ENCODE results near the gene TMEM80. TPM values are rescaled to one million over a fixed set of nuclear protein-coding genes. Genes with fewer than 3 reads are reported as not detected.

The TMEM80 gene
- total and polyA plus RNA-seq, 2 of the 8 experiments (the other 6 are each of a cell fraction or from before 2014, with no cell fraction given) = 8.0 to 16.3 TPM

DNA sequence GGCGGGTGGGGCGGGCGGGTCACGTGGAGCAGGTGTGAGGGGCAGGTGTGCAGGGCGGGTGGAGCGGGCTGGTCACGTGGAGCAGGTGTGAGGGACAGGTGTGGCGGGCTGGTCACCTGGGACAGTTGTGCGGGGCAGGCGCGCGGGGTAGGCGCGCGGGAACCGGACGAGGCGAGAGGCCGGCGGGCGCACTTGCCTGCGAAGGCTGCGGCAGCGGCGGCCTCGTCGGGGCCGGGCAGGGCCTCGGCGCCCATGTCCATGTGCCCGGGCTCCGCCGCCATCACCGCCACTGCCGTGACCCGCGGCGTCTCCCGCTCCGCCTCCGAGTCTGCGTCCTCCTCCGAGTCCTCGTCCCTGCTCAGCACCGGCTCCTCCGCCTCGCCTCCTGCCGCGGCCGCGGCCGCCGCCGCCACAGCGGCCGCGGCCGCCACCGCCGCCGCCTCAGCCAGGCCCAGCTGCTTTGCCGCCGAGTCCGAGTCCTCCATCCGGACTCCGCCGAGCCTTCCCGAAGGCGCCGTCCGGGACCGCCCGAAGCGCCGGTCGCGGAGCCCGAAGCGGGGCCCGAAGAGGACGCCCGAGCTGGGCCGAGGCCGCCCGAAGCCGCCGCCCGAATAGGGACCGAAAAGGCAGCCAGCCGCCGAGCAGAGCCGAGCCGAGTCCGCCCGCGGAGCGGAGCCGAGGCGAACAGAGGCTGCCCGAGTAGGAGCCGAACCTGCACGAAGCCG lies 891 bp upstream of the TMEM80 start, which contains the start of gene DEAF1:
TSS of gene DEAF1 (minus strand) at position 660 of the 725 bp plus-strand sequence. CDS start at position 485, 175 bp downstream.
- no peak within 1 kb of the TSS; the same call in 1 of the 2 replicates for H2AFZ ChIP-seq (ENCODE audit: low read length)
- POLR2A ChIA-PET (ENCODE audit: partially characterized antibody) = interaction anchor here (1.0 to 3.2 kb wide), 10 partner anchors 10 to 125 kb away, joined by 4 to 16 read pairs (median 9); partner anchors contain the start of genes PNPLA2 and TALDO1
- TF ChIP-seq CHD1 (IDR thresholded peaks at IDR 0.05; ENCODE audit: low read depth, low read length) (no peak), EGR1 (IDR thresholded peaks at IDR 0.05; ENCODE audit: borderline replicate concordance, low read depth, low read length) (no peak), CREB1 (IDR thresholded peaks at IDR 0.05) (no peak), KDM1A (IDR thresholded peaks at IDR 0.05; ENCODE audit: borderline replicate concordance, low read length) (no peak), CEBPB (IDR thresholded peaks at IDR 0.05; ENCODE audit: low read depth, low read length) (no peak), RFX5 (IDR thresholded peaks at IDR 0.05; ENCODE audit: borderline replicate concordance, low read depth, low read length) (no peak), YY1 (IDR thresholded peaks at IDR 0.05; ENCODE audit: low read depth, low read length) (peak; percentile 79; the same call in 1 of the 2 replicates), ASH2L (IDR thresholded peaks at IDR 0.05; ENCODE audit: low read length) (no peak)
- TF ChIP-seq, protein P1, sequence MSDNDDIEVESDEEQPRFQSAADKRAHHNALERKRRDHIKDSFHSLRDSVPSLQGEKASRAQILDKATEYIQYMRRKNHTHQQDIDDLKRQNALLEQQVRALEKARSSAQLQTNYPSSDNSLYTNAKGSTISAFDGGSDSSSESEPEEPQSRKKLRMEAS (IDR thresholded peaks at IDR 0.05) = peak; percentile 96
- TF ChIP-seq, protein P2, sequence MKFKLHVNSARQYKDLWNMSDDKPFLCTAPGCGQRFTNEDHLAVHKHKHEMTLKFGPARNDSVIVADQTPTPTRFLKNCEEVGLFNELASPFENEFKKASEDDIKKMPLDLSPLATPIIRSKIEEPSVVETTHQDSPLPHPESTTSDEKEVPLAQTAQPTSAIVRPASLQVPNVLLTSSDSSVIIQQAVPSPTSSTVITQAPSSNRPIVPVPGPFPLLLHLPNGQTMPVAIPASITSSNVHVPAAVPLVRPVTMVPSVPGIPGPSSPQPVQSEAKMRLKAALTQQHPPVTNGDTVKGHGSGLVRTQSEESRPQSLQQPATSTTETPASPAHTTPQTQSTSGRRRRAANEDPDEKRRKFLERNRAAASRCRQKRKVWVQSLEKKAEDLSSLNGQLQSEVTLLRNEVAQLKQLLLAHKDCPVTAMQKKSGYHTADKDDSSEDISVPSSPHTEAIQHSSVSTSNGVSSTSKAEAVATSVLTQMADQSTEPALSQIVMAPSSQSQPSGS (IDR thresholded peaks at IDR 0.05; ENCODE audit: low read length) = no peak

More for the DNA sequence above, 891 bp upstream of the TMEM80 start, which contains the start of gene DEAF1:
- H3K18ac ChIP-seq (ENCODE audit: extremely low read depth, low read length) = peak within 1 kb of the TSS; percentile 100
- H3K4me3 ChIP-seq (ENCODE audit: extremely low read depth in 1 of 4, insufficient read depth in 2 of 4, low read depth in 3 of 4, low read length in 4 of 4) = peak within 1 kb of the TSS; percentile 62 to 92 (median 77)
- peak within 1 kb of the TSS; percentile 33 to 65 for H3K4me2 ChIP-seq (ENCODE audit: insufficient read depth in 1 of 2, low read depth in 2 of 2, low read length in 2 of 2)
- no peak within 1 kb of the TSS for H3K23ac ChIP-seq (ENCODE audit: insufficient read length)
- FAIRE-seq (peak; percentile 63), DNase-seq (ENCODE audit: low read depth in 1 of 2, low spot score in 2 of 2) (peak; percentile 96 to 99)
- H3K14ac ChIP-seq (ENCODE audit: insufficient read length) = no peak within 1 kb of the TSS
- H4K20me1 ChIP-seq (replicated peaks in 1 of 2; ENCODE audit: control insufficient read depth in 1 of 2, insufficient read depth in 2 of 2, low read length in 2 of 2) = peaks cover 10 to 12% of the 10 kb centered on the region in 2 experiments
- peak within 1 kb of the TSS; percentile 99 for H2BK5ac ChIP-seq (ENCODE audit: low read depth, low read length)
- peak within 1 kb of the TSS; percentile 92; the same call in 1 of the 2 replicates for H2BK12ac ChIP-seq (ENCODE audit: low read depth, low read length)
- 13% methylated on average over 16 of the region's 103 CpGs; no CpG with 5 or more reads in 1 of the 2 experiments for WGBS, 2 experiments (ENCODE audit: extremely low coverage in 1 of 2, insufficient coverage in 1 of 2, insufficient read length in 1 of 2, insufficient replicate concordance in 2 of 2, low coverage in 1 of 2, low lambda C conversion rate in 2 of 2, missing lambda C conversion rate in 1 of 2)
- peak within 1 kb of the TSS; percentile 98 for H3K56ac ChIP-seq (replicated peaks; ENCODE audit: insufficient read length, low read depth, low read length)
- H3K4me1 ChIP-seq (replicated peaks in 1 of 4; ENCODE audit: control insufficient read depth in 3 of 4, insufficient read depth in 4 of 4, low read length in 3 of 4) = peaks cover 0 to 30% (median 11%) of the 10 kb centered on the region in 4 experiments; a peak in 6 of 7 replicates
- H3K9me3 ChIP-seq (ENCODE audit: insufficient read depth in 2 of 2, low read depth in 1 of 2, low read length in 1 of 2) = peaks cover 0 to 2% of the 10 kb centered on the region in 2 experiments; a peak in 1 of 4 replicates
- CTCF ChIA-PET (ENCODE audit: partially characterized antibody) = interaction anchor here (1.3 to 4.9 kb wide), 4 partner anchors 11 to 33 kb away, joined by 3 to 37 read pairs (median 15); partner anchors contain the start of gene EPS8L2
- H3K27me3 ChIP-seq (replicated peaks in 1 of 4; ENCODE audit: control insufficient read depth in 3 of 4, extremely low read depth in 1 of 4, insufficient read depth in 3 of 4, low read length in 3 of 4) = no peaks in the 10 kb centered on the region
- no peak within 1 kb of the TSS for H2BK120ac ChIP-seq (replicated peaks; ENCODE audit: low read depth, low read length)
- H3K27ac ChIP-seq (ENCODE audit: low read depth, low read length) = peak within 1 kb of the TSS; percentile 97
- peak within 1 kb of the TSS; percentile 98 for H3K4ac ChIP-seq (replicated peaks; ENCODE audit: insufficient read length, low read depth, low read length)
- peak within 1 kb of the TSS; percentile 99 for H4K5ac ChIP-seq (ENCODE audit: insufficient read length, low read depth, low read length)
- peaks cover 7% of the 10 kb centered on the region; the same call in 1 of the 2 replicates for H3K23me2 ChIP-seq (ENCODE audit: low read depth, low read length)
- peaks cover 5 to 33% of the 10 kb centered on the region in 2 experiments; a peak in 3 of 4 replicates for H3K79me2 ChIP-seq (ENCODE audit: control insufficient read depth in 1 of 2, insufficient read depth in 2 of 2, low read length in 2 of 2)
- no peak within 1 kb of the TSS for H2BK20ac ChIP-seq (ENCODE audit: low read length)
- H3K79me1 ChIP-seq (ENCODE audit: low read depth, low read length) = peaks cover 7% of the 10 kb centered on the region; the same call in 1 of the 2 replicates
- H3K9ac ChIP-seq (replicated peaks in 1 of 4; ENCODE audit: extremely low read depth in 1 of 4, low read depth in 3 of 4, low read length in 3 of 4) = peak within 1 kb of the TSS; percentile 94 to 98 (median 98)
- peak within 1 kb of the TSS; percentile 99 for H4K91ac ChIP-seq (replicated peaks; ENCODE audit: insufficient read length, low read length)
- H2BK15ac ChIP-seq (ENCODE audit: low read length) = no peak within 1 kb of the TSS; the same call in 1 of the 2 replicates
- H3K36me3 ChIP-seq (ENCODE audit: control insufficient read depth in 2 of 4, insufficient read depth in 4 of 4, low read length in 3 of 4) = peaks cover 0 to 3% (median under 1%) of the 10 kb centered on the region in 4 experiments; a peak in 2 of 8 replicates
- H4K8ac ChIP-seq (ENCODE audit: extremely low read depth, insufficient read depth, low read length) = peak within 1 kb of the TSS; percentile 99
- H2AK5ac ChIP-seq (ENCODE audit: low read depth, low read length) = 0 out of 2 replicates have a peak within 1 kb of the TSS, but pooled peaks have one; percentile 82
